WTC11 (cell line): ENCODE results near the gene CCM2L. TPM values are rescaled to one million over a fixed set of nuclear protein-coding genes. Genes with fewer than 3 reads are reported as not detected.

ENCODE experiments used
- ATAC-seq: fragments of 200-7000 bp; cut with Tn5 transposase; 2 replicates; pipeline ENCODE4 v1.10.0; 2021; ENCODE audit warnings: mild to moderate bottlenecking, moderate library complexity
- CTCF ChIA-PET: fragments of 300-600 bp; sonication (Branson Sonifier 250); formaldehyde crosslinking; loops from one replicate; lab custom pipeline; 2021; ENCODE audit warnings: antibody characterized with exemption; lab: Charles Lee
- POLR2A ChIA-PET: fragments of 350-600 bp; sonication (Branson Sonifier 250); formaldehyde crosslinking; loops from one replicate; lab custom pipeline; 2021; ENCODE audit warnings: antibody characterized with exemption; lab: Charles Lee
- DNase-seq: peaks from one replicate; pipeline ENCODE4 v3.0.0; 2021; ENCODE audit warnings: low spot score
- H3K27ac Mint-ChIP-seq: 2 replicates; pipeline ENCODE4 v1.8.0; 2021; ENCODE audit warnings: mixed read lengths
- H3K27me3 Mint-ChIP-seq: 2 replicates; pipeline ENCODE4 v1.8.0; 2021; ENCODE audit warnings: low read depth, mild to moderate bottlenecking, moderate library complexity, mixed read lengths
- H3K36me3 Mint-ChIP-seq: 2 replicates; pipeline ENCODE4 v1.8.0; 2021; ENCODE audit warnings: mixed read lengths
- H3K4me1 Mint-ChIP-seq: 2 replicates; pipeline ENCODE4 v1.8.0; 2022; ENCODE audit warnings: mixed read lengths
- H3K4me3 Mint-ChIP-seq: 2 replicates; pipeline ENCODE4 v1.8.0; 2021; ENCODE audit warnings: mild to moderate bottlenecking, moderate library complexity, mixed read lengths
- H3K9me3 Mint-ChIP-seq: 2 replicates; pipeline ENCODE4 v1.8.0; 2021; ENCODE audit warnings: mixed read lengths
- CBFB ChIP-seq: sonication (generic); formaldehyde crosslinking; IDR thresholded peaks from 2 replicates; pipeline ENCODE4 v1.8.1; 2022; ENCODE audit warnings: mild to moderate bottlenecking, low read depth, missing genetic modification reagents
- IRF2 ChIP-seq: sonication (generic); formaldehyde crosslinking; IDR thresholded peaks from 2 replicates; pipeline ENCODE4 v1.8.0; 2022; ENCODE audit warnings: low read depth, missing genetic modification reagents, borderline replicate concordance
- NR1H2 ChIP-seq: sonication (generic); formaldehyde crosslinking; IDR thresholded peaks from 2 replicates; pipeline ENCODE4 v1.9.0; 2021; ENCODE audit warnings: mild to moderate bottlenecking, moderate library complexity, missing genetic modification reagents
- OVOL2 ChIP-seq: fragments of 250-450 bp; sonication (Bioruptor Pico); IDR thresholded peaks from 2 replicates; pipeline ENCODE4 v1.9.0; 2021; ENCODE audit warnings: mild to moderate bottlenecking, borderline replicate concordance
- ZNF232 ChIP-seq: sonication (generic); formaldehyde crosslinking; IDR thresholded peaks from 2 replicates; pipeline ENCODE4 v1.8.0; 2022; ENCODE audit warnings: mild to moderate bottlenecking, missing genetic modification reagents
- ZNF416 ChIP-seq: fragments of 250-450 bp; sonication (Bioruptor Pico); IDR thresholded peaks from 2 replicates; pipeline ENCODE4 v1.9.0; 2021; ENCODE audit warnings: mild to moderate bottlenecking, inconsistent platforms
- total RNA-seq: library from RNA; stranded (reverse); gene quantifications from 3 replicates; pipeline ENCODE4 v1.2.3, GENCODE V29; 2021
- TF ChIP-seq, protein P1 (sequence below): sonication (generic); formaldehyde crosslinking; IDR thresholded peaks from 2 replicates; pipeline ENCODE4 v1.8.0; 2023; ENCODE audit warnings: missing genetic modification reagents, mild to moderate bottlenecking, borderline replicate concordance
- TF ChIP-seq, protein P2 (sequence below): sonication (generic); formaldehyde crosslinking; IDR thresholded peaks from 2 replicates; pipeline ENCODE4 v1.8.1; 2023; ENCODE audit warnings: mild to moderate bottlenecking, missing genetic modification reagents, borderline replicate concordance
- TF ChIP-seq, protein P3 (sequence below): sonication (generic); formaldehyde crosslinking; IDR thresholded peaks from 2 replicates; pipeline ENCODE4 v1.8.1; 2023; ENCODE audit warnings: mild to moderate bottlenecking, missing genetic modification reagents
- TF ChIP-seq, protein P4 (sequence below): sonication (generic); formaldehyde crosslinking; IDR thresholded peaks from 2 replicates; pipeline ENCODE4 v1.8.0; 2022; ENCODE audit warnings: missing genetic modification reagents

CCM2L gene
- total RNA-seq, 1 experiment from 2014 or later, result 7.8 TPM

DNA sequence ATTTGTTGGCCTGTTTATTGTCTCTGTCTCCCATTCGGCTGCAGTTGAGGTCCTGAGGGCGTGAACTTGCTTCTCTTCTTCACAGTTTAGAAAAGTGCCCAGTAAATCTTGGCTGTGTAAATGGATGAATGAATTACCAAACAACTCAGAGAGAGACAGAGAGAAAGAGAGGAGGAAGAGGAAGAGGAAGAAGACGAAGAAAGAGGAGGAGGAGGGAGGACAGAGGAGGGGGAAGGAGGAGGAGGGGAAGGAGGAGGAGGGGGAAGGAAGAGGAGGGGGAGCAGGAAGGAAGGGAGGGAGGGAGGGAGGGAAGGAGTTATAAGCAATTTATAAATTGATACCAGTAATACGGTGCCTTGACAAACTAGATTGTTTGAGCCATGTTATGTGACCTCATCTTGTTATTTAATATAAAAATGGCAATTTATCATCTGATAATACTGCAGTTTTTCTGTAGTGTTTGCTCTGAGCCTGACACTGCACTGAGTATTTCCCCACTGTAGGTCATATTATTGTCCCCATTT lies 60.5 kb downstream of the CCM2L start (continued):
- no peak for TF ChIP-seq IRF2
- TF ChIP-seq, protein P1, sequence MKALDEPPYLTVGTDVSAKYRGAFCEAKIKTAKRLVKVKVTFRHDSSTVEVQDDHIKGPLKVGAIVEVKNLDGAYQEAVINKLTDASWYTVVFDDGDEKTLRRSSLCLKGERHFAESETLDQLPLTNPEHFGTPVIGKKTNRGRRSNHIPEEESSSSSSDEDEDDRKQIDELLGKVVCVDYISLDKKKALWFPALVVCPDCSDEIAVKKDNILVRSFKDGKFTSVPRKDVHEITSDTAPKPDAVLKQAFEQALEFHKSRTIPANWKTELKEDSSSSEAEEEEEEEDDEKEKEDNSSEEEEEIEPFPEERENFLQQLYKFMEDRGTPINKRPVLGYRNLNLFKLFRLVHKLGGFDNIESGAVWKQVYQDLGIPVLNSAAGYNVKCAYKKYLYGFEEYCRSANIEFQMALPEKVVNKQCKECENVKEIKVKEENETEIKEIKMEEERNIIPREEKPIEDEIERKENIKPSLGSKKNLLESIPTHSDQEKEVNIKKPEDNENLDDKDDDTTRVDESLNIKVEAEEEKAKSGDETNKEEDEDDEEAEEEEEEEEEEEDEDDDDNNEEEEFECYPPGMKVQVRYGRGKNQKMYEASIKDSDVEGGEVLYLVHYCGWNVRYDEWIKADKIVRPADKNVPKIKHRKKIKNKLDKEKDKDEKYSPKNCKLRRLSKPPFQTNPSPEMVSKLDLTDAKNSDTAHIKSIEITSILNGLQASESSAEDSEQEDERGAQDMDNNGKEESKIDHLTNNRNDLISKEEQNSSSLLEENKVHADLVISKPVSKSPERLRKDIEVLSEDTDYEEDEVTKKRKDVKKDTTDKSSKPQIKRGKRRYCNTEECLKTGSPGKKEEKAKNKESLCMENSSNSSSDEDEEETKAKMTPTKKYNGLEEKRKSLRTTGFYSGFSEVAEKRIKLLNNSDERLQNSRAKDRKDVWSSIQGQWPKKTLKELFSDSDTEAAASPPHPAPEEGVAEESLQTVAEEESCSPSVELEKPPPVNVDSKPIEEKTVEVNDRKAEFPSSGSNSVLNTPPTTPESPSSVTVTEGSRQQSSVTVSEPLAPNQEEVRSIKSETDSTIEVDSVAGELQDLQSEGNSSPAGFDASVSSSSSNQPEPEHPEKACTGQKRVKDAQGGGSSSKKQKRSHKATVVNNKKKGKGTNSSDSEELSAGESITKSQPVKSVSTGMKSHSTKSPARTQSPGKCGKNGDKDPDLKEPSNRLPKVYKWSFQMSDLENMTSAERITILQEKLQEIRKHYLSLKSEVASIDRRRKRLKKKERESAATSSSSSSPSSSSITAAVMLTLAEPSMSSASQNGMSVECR, result no peak
- no peak for TF ChIP-seq ZNF416
- no peak for TF ChIP-seq OVOL2 (CRISPR knock-in tag)
- TF ChIP-seq, protein P2, sequence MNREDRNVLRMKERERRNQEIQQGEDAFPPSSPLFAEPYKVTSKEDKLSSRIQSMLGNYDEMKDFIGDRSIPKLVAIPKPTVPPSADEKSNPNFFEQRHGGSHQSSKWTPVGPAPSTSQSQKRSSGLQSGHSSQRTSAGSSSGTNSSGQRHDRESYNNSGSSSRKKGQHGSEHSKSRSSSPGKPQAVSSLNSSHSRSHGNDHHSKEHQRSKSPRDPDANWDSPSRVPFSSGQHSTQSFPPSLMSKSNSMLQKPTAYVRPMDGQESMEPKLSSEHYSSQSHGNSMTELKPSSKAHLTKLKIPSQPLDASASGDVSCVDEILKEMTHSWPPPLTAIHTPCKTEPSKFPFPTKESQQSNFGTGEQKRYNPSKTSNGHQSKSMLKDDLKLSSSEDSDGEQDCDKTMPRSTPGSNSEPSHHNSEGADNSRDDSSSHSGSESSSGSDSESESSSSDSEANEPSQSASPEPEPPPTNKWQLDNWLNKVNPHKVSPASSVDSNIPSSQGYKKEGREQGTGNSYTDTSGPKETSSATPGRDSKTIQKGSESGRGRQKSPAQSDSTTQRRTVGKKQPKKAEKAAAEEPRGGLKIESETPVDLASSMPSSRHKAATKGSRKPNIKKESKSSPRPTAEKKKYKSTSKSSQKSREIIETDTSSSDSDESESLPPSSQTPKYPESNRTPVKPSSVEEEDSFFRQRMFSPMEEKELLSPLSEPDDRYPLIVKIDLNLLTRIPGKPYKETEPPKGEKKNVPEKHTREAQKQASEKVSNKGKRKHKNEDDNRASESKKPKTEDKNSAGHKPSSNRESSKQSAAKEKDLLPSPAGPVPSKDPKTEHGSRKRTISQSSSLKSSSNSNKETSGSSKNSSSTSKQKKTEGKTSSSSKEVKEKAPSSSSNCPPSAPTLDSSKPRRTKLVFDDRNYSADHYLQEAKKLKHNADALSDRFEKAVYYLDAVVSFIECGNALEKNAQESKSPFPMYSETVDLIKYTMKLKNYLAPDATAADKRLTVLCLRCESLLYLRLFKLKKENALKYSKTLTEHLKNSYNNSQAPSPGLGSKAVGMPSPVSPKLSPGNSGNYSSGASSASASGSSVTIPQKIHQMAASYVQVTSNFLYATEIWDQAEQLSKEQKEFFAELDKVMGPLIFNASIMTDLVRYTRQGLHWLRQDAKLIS, result no peak
- no peak for TF ChIP-seq CBFB (CRISPR knock-in tag)
- TF ChIP-seq, protein P3, sequence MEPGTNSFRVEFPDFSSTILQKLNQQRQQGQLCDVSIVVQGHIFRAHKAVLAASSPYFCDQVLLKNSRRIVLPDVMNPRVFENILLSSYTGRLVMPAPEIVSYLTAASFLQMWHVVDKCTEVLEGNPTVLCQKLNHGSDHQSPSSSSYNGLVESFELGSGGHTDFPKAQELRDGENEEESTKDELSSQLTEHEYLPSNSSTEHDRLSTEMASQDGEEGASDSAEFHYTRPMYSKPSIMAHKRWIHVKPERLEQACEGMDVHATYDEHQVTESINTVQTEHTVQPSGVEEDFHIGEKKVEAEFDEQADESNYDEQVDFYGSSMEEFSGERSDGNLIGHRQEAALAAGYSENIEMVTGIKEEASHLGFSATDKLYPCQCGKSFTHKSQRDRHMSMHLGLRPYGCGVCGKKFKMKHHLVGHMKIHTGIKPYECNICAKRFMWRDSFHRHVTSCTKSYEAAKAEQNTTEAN (CRISPR knock-in tag), result no peak

DNA sequence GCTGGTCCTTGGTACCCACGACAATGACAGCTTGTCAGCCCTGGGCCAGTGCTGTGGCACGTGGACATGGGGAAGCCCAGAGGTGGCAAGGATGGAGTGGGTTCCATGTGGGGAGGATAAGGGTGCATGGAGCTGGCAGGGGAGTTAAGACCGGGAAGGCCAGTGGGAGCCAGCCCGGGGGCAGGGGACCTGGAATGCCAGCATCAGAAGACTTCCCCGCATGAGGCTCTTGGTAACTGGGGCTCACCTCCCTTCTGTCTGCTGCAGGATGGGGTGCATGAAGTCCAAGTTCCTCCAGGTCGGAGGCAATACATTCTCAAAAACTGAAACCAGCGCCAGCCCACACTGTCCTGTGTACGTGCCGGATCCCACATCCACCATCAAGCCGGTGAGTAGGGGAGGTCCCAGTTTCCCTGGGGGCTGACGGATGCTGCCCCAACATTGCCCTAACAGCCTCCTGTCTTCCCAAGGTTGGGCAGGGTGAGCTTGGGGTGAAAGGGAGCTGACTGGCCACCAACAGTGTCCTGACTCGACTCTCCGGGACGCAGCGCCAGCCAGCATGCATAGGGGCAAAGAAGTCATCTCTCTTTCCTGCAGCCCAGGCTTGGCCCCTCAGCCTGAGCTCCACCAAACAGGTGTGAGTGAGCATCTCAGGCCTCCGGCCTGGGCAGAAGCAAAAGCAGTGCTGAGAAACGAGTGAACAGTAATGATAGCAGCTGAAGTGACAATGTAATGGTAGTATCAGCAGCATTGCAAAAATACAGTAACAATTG lies 61.3 kb downstream of the CCM2L start:
- H3K27ac Mint-ChIP-seq, result peak overlapping the region; percentile 28; the same call in 1 of the 2 replicates

More for the DNA sequence above, 61.3 kb downstream of the CCM2L start:
- TF ChIP-seq ZNF232 (CRISPR knock-in tag) (no peak), NR1H2 (CRISPR knock-in tag) (no peak)
- TF ChIP-seq, protein P4, sequence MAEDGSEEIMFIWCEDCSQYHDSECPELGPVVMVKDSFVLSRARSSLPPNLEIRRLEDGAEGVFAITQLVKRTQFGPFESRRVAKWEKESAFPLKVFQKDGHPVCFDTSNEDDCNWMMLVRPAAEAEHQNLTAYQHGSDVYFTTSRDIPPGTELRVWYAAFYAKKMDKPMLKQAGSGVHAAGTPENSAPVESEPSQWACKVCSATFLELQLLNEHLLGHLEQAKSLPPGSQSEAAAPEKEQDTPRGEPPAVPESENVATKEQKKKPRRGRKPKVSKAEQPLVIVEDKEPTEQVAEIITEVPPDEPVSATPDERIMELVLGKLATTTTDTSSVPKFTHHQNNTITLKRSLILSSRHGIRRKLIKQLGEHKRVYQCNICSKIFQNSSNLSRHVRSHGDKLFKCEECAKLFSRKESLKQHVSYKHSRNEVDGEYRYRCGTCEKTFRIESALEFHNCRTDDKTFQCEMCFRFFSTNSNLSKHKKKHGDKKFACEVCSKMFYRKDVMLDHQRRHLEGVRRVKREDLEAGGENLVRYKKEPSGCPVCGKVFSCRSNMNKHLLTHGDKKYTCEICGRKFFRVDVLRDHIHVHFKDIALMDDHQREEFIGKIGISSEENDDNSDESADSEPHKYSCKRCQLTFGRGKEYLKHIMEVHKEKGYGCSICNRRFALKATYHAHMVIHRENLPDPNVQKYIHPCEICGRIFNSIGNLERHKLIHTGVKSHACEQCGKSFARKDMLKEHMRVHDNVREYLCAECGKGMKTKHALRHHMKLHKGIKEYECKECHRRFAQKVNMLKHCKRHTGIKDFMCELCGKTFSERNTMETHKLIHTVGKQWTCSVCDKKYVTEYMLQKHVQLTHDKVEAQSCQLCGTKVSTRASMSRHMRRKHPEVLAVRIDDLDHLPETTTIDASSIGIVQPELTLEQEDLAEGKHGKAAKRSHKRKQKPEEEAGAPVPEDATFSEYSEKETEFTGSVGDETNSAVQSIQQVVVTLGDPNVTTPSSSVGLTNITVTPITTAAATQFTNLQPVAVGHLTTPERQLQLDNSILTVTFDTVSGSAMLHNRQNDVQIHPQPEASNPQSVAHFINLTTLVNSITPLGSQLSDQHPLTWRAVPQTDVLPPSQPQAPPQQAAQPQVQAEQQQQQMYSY (CRISPR knock-in tag), result no peak
- TF ChIP-seq, protein P3 (CRISPR knock-in tag), result no peak
- H3K36me3 Mint-ChIP-seq, result no peaks in the 10 kb centered on the region
- DNase-seq (no peak), ATAC-seq (no peak)
- no peaks in the 10 kb centered on the region for H3K27me3 Mint-ChIP-seq
- ChIA-PET CTCF (interaction anchor here (0.6 to 1.0 kb wide), 3 partner anchors 20 to 250 kb away, joined by 3 to 4 read pairs (median 3); no protein-coding TSS in a partner anchor), POLR2A (interaction anchor here (1.0 kb wide), 1 partner anchor 9 kb away, joined by 9 read pairs; no protein-coding TSS in a partner anchor)
- H3K9me3 Mint-ChIP-seq, result no peaks in the 10 kb centered on the region
- peaks cover 6% of the 10 kb centered on the region for H3K4me1 Mint-ChIP-seq
- H3K4me3 Mint-ChIP-seq, result no peak overlapping the region
